Measurements from ENCODE around the gene ANKLE1.

ANKLE1 gene

DNA sequence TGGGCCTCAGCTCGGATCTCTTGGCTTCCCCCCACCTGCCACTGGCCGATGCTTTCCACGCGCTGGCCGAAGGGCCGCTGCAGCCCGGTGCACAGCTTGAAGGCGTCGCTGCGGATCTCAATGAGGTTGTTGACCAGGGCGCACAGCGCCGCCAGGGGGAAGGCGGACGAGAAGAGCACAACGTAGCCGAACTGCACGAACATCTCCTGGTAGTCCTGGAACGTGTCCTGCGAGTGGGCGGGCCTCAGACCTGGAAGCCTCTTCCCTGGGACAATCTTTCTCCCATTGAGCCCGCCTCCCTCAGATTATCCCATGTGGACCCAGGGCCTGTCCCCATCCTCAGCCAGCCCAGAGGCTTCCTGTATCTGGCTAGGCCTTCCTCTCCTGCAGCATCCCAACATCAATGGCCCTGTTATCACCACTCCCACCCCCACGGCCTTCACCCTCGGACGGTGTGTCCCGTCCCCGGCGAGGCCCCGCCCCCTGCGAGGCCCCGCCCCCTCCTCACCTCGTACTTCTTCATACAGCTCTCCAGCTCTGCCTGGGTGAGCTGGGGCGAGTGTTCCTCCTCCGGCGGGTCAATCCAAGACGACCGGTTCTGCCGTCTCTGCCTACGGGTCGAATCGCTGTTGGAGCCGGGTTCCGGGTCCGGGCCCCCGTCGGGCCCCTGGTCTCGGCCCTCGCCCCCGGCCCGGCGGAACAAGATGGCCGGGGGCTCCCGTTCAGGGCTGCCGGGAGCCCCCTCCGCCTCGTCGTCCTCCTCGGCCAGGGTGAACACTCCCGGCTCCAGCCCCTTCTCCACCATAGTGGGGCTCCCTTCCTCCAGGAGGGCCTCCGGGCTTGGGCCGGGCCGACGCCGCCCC lies 46.2 kb downstream of the ANKLE1 start:
- DNase-seq (ENCODE audit: low read depth): no peak

DNA sequence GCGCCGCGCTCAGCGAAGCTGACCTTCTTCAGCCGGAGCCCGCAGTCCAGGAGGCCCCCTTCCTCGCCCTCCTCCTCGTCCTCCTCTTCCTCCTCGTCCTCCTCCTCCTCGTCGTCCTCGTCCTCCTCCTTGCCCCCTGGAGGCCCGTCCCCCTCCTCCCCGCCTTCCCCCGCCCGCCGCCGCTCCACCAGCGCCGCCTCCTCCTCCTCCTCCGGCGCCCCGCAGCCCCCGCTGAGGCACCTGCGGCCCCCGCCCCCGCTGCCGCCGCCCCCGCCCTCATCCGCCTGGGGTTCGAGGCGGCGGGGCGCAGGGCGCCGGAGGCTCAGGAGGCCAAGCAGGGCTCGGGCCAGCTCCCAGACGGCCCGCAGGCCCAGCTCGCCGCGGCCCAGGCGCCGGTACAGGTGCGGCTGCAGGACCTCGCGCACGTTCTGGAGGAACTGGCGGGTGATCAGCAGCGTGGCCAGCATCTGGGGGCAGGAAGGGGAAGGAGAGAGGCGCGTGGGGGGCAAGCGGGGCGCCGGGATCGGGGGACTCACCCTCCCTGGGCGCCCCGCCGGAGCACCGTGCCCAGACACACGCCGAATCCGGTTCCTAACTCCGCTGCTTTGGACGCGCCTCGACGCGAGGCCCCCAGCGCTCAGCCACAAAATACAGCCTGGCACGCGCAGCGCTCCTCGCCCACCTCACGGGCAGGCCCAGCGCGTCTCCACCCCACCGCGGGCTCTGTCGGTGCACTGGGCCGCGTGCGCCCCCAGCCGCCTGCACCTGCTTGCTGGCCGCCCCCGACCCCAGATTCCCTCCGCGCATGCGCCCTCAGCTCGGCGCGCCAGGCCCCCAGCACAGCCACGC lies 47.0 kb downstream of the ANKLE1 start:
- no peak for DNase-seq (ENCODE audit: low read depth)

DNA sequence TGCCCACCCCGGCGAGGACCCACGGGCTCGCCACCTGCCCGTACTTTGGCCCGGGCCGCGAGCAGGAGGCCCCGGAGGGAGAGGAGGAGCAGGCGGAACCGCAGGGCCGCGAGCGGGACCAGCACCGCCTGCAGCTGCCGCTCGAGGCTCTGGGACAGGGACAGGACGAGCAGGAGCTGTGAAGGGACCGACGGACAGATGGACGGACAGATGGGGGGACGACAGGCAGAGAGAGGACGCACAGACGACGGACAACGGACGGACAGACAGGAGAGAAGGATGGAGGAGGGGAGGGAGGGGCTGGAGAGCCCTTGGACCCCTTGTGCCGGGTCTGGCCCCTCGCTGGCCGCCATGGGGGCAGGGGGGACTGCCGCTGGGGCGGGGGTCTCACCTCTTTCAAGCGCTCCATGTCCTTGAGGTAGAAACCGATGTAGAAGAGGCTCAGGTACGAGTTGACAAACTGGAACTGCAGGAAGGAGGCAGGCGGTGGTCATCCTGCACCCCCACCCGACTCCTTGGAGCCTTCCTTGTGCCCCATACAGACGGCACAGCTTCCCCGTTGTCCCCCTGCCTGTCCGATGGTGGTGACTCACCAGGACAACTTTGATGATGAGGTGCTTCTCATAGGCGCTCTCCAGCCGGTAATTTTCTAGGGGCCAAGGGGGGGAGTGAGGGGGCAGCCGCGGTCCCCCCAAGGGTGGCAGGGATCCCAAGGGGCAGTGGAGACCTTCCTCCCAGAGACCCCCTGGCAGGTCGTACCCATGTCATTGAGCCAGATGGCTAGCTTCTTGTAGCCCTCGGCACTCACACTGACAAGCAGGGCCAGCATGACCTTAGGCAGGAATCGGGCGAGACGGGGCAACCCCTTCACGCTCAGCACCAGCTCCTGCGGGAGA lies 47.9 kb downstream of the ANKLE1 start:
- no peak for DNase-seq (ENCODE audit: low read depth)

DNA sequence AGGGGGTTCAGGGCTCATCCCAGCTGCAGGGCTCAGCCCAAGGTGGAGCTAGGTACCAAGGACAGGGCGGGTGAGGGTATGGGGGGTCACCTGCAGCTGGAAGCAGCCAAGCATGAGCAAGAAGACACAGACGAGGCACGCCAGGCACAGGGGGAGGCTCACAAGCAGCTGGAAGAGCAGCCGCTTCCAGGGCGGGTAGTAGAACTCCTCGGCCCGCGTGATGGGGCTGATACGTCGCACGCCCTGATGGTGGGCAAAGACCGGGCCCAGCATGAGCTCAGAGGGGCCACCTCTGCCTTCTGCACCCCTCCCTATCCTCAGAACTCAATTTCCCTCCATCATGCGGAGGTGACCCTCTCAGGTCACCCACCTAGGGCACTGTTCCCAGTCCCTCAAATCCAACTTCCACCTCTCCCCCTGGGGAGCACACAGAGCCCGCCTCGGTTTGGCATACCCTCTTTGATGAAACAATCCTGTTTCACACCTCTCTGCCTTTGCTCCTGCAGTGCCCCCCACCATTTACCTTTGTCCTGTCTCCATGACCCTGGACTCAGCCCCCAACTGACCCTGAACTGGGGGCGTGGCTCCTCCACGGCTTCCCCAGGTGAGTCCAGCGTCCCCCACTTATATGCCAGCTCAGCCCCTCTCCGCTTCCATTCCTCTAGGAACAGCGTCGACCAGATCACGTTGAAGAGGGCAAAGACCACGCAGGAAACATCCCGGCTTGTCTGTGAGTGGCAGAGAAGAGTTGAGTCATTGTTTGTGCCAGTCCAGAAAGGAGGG lies 48.8 kb downstream of the ANKLE1 start:
- no peak for DNase-seq (ENCODE audit: low read depth)

DNA sequence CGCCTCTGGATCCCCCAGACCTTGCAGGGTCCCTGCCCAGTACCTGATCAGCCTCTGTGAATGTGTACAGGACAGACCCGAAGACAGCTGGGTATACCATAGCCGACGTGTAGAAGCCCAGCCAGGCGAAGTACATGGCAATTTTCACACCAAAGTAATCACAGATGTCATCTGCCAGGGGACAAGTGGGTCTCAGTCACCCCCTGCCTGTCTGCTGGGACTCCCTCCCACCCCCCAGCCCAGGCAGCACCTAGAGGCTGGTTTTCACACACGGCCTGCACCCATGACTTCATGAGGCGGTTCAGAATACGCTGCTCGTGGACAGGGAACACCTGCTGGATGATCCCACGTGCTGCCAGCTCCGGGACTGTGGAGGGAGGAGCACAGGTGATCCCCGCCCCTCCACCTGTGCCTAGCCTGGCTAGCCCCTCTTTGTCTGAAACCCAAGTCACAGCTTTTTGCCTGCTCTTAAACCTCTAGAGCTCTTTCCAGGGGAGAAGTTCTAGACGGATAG lies 49.4 kb downstream of the ANKLE1 start:
- DNase-seq (ENCODE audit: low read depth): no peak

DNA sequence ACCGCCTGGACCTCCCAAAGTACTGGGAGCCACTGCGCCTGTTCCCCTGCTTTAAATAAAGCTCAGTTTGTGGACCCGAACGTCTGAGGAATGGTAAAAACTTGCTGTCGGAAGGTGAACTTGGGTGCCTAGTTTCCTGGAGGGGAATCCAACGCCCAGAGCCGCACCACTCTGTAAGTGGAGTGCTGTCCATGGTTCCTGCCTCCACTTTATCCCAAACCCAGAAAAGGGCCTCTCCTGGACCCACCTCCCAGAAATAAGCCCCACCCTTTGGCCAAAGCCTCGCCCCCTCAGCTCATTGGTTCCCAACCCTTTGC lies 50.6 kb downstream of the ANKLE1 start:
- no peak for DNase-seq (ENCODE audit: low read depth)

DNA sequence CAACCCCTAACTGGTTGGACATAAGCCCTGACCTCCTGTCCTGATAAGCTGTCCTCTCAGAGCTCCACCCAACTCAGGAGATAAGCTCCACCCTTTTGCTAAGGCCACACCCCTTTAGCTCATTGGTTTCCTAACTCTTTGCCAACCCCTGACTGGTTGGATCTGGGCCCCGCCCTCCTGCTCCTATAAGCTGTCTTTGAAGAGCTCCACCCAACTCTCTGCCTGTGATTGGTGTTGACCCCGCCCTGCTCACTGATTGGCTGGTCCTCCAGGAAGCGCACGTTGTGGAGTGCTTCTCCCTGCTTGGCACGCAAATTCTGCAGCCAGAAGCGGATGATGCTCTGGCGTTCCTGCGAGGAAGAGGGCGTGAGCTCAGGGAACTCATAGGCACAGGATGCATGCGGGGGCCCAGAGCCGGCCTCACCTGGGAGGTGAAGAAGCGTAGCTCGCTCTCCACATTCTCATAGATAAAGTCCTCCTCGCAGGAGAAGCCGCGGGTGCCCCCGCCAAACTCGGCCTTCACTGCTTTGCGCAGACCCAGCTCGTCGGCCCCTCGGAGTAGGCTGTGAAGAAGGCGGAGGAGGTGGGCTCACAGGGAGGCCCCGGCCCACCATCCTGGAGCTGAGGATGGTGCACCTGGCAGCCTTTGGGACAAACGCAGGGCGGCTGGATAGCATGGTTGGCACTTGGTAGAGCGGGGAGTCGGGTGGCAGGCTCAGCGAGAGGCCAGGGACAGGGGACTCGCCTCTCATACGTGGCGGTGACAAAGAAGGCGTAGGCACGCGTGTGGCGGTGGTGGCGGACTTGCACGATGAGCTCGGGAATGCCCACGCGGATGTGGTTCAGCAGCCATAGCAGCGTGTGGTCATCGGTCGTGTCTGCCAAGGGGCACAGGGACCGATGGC lies 51.2 kb downstream of the ANKLE1 start:
- no peak for DNase-seq (ENCODE audit: low read depth)

DNA sequence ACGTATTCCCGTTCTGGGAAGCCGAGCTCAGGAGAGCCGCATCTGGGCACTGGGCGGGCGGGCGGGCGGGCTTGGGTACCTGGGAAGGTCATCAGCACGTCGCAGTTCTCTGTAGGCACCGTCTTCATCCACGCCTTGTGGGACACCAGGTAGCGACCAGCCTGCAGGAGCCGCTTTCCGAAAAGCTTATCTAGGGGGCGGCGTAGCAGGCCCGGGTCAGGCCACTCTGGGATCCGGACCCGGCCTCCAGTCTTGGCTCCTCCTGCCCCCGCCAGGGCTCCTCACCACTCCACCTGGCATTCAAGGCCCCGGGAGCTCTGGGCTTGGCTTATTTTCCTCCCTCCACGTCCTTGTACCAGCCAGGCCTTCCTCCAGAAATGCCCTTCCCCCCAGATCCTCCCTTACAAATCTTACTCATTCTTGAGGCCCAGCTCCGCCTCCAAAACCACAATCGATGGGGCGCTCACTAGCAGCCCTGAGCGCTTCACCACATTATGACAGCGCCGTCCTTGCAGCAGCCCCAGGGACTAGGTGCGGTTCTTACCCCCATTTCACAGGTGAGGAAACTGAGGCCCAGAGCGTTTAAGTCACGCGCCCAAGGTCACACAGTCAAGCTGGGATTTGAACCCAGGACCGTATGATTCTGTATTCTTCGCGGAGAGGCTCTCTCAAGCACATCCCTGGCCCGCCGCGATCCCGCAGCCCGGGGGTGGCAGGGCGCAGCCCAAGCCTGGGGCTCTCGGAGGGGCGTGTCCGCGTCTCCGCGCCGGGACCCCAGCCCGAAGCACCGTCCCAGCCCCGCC lies 52.1 kb downstream of the ANKLE1 start:
- DNase-seq (ENCODE audit: low read depth): no peak

DNA sequence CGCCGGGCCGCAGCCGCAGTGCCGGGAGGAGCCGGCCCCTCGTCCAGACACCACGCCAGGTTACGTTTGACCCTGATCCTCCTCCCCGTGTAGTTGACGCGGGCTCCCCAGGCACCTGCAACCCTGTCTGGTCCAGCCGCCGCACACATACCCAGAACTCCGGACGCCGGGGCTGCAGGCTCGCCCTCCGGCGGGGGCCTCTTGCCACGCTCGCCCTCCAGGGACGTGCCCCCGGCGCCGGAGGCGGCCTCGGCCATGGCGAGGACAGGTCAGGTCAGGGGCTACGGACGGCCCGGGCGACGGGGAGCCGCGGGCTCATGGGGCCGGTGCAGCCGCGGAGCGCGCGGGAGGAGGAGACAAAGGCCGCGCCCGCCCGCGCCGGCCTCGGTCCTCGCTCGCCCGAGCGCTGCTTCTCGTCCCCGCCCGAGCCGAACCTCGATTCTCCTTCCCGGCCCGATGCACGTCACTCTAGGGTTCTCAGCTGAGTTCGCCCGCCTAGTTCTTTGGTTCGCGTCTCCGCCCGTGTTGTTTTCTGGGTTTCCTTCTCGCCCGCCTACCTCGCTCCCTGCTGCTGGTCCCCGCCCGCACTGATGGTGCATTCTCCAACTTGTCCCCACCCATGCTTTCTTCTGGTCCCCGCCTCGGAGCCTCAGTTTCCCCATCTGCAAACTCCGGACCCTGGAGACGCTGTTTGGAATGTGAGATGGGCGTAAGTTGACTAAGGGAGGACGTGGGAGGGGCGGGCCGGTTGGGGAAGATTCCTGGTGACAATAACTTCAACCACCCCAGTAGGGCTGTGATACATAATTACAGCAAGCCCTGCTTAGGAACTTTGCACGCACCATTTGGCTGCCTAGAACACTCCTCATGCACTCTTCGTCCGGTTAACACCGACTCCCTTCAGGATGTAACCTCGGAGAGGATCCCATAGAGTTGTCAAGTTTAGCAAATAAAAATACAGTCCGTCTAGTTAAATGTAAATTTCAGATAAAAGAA lies 53.0 kb downstream of the ANKLE1 start, which contains the start of gene ANO8:
Gene ANO8 (minus strand): TSS at position 442 of the 996 bp plus-strand sequence. CDS start 185 bp downstream, at position 257.
- peak; percentile 73 for DNase-seq (ENCODE audit: low read depth)

DNA sequence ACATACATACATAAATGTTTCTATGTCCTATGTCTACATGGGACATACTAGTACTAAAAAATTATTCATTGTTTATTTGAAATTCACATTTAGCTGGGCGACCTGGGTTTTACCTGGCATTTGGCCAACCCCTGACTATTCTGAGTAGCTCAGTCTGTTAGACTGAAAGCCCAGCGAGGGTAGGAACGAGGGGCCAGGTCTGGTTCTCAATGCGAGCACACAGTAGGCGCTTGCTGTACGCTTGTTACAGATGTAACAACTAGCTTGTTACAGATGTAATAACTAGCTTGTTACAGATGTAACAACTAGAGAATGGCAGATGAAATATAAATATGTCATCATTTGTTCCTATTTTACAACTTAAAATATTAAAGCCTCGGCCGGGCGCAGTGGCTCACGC lies 53.9 kb downstream of the ANKLE1 start:
- DNase-seq (ENCODE audit: low read depth): no peak
